Ishikawa (cell line): ENCODE measurements around the gene CFAP77.

ENCODE experiments used
- CEBPB ChIP-seq: IDR thresholded peaks from 2 replicates; pipeline ENCODE4 v1.6.1; 2012
- CREB1 ChIP-seq: IDR thresholded peaks from 2 replicates; pipeline ENCODE4 v1.6.1; 2012; ENCODE audit warnings: low read depth
- EP300 ChIP-seq: IDR thresholded peaks from 2 replicates; pipeline ENCODE4 v1.6.1; 2012; ENCODE audit warnings: borderline replicate concordance
- FOXM1 ChIP-seq: IDR thresholded peaks from 2 replicates; pipeline ENCODE4 v1.6.1; 2012; ENCODE audit warnings: low read depth, borderline replicate concordance
- NFIC ChIP-seq: IDR thresholded peaks from 2 replicates; pipeline ENCODE4 v1.6.1; 2012
- RAD21 ChIP-seq: IDR thresholded peaks from 2 replicates; pipeline ENCODE4 v1.6.1; 2012; ENCODE audit warnings: low read depth
- TAF1 ChIP-seq: IDR thresholded peaks from 2 replicates; pipeline ENCODE4 v1.6.1; 2012; ENCODE audit warnings: low read depth, mild to moderate bottlenecking
- TEAD4 ChIP-seq: IDR thresholded peaks from 2 replicates; pipeline ENCODE4 v1.6.1; 2012
- YY1 ChIP-seq: IDR thresholded peaks from 2 replicates; pipeline ENCODE4 v1.6.1; 2012; ENCODE audit warnings: low read depth
- ZBTB7A ChIP-seq: IDR thresholded peaks from 2 replicates; pipeline ENCODE4 v1.6.1; 2012; ENCODE audit warnings: low read depth
- TF ChIP-seq, protein P1 (sequence below): IDR thresholded peaks from 2 replicates; pipeline ENCODE4 v1.6.1; 2012; ENCODE audit warnings: low read depth, mild to moderate bottlenecking
- TF ChIP-seq, protein P2 (sequence below): IDR thresholded peaks from 2 replicates; pipeline ENCODE4 v1.6.1; 2012

DNA sequence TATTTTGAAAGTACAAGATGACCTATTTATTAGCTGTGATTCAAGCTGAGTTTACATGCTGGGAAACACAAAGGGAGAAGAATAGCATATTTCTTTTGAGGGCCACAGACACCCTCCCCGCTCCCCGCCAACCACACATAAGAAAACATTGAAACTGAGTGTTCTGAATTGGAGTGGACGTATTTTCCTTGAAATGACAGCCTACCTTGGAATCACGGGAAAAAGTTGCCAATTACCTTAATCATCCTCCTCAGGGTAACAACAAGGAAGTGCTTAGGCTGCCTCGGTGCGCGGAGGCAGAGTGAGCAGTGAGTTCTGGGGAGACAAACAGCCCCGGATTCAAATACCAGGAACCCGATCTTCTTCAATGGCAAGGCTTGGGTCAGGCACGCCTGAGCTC, 31.4 kb downstream of the CFAP77 start:
- TF ChIP-seq, protein P1, sequence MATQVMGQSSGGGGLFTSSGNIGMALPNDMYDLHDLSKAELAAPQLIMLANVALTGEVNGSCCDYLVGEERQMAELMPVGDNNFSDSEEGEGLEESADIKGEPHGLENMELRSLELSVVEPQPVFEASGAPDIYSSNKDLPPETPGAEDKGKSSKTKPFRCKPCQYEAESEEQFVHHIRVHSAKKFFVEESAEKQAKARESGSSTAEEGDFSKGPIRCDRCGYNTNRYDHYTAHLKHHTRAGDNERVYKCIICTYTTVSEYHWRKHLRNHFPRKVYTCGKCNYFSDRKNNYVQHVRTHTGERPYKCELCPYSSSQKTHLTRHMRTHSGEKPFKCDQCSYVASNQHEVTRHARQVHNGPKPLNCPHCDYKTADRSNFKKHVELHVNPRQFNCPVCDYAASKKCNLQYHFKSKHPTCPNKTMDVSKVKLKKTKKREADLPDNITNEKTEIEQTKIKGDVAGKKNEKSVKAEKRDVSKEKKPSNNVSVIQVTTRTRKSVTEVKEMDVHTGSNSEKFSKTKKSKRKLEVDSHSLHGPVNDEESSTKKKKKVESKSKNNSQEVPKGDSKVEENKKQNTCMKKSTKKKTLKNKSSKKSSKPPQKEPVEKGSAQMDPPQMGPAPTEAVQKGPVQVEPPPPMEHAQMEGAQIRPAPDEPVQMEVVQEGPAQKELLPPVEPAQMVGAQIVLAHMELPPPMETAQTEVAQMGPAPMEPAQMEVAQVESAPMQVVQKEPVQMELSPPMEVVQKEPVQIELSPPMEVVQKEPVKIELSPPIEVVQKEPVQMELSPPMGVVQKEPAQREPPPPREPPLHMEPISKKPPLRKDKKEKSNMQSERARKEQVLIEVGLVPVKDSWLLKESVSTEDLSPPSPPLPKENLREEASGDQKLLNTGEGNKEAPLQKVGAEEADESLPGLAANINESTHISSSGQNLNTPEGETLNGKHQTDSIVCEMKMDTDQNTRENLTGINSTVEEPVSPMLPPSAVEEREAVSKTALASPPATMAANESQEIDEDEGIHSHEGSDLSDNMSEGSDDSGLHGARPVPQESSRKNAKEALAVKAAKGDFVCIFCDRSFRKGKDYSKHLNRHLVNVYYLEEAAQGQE = no peak
- TF ChIP-seq TAF1 (no peak), RAD21 (no peak), FOXM1 (no peak), ZBTB7A (no peak), NFIC (no peak), CREB1 (no peak), EP300 (no peak), TEAD4 (no peak), YY1 (no peak), CEBPB (no peak)
- TF ChIP-seq, protein P2, sequence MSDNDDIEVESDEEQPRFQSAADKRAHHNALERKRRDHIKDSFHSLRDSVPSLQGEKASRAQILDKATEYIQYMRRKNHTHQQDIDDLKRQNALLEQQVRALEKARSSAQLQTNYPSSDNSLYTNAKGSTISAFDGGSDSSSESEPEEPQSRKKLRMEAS = no peak
